SK-N-MC (cell line): ENCODE data around the gene UNC13B.

Experiments used
- EZH2 ChIP-seq: fragments of 200-600 bp; sonication (generic); IDR thresholded peaks from one replicate; pipeline ENCODE4 v1.6.1; 2017; ENCODE audit warnings: antibody characterized with exemption
- POLR2AphosphoS5 ChIP-seq: IDR thresholded peaks from 2 replicates; pipeline ENCODE4 v1.6.1; 2012; ENCODE audit warnings: mild to moderate bottlenecking, low read depth, low read length, borderline replicate concordance

GRCh38 chr9:35348109-35348508, 186.3 kb downstream of the UNC13B start:
- no peak for TF ChIP-seq EZH2
- TF ChIP-seq POLR2AphosphoS5, result no peak
